GM12891 (cell line): ENCODE data around the gene UNC79.

Experiments used
- PAX5 ChIP-seq: IDR thresholded peaks from 2 replicates; pipeline ENCODE4 v1.6.1; 2011; ENCODE audit warnings: low read length, moderate library complexity, mild to moderate bottlenecking; ENCODE audit not compliant: insufficient read depth, severe bottlenecking
- POLR2A ChIP-seq: IDR thresholded peaks from 2 replicates; pipeline ENCODE4 v1.6.1; 2011; ENCODE audit warnings: low read depth, low read length, control low read depth
- POLR2AphosphoS5 ChIP-seq: IDR thresholded peaks from 2 replicates; pipeline ENCODE4 v1.6.1; 2011; ENCODE audit warnings: low read depth, low read length, control low read depth
- POU2F2 ChIP-seq: IDR thresholded peaks from 2 replicates; pipeline ENCODE4 v1.6.1; 2011; ENCODE audit warnings: low read depth, mild to moderate bottlenecking, control low read depth, low read length, moderate library complexity
- SPI1 ChIP-seq: IDR thresholded peaks from 2 replicates; pipeline ENCODE4 v1.6.1; 2011; ENCODE audit warnings: low read depth, low read length, control low read depth
- TAF1 ChIP-seq: IDR thresholded peaks from 2 replicates; pipeline ENCODE4 v1.6.1; 2011; ENCODE audit warnings: low read depth, low read length, control low read depth

- TF ChIP-seq TAF1 (no peak), POLR2A (no peak), POLR2AphosphoS5 (no peak), SPI1 (no peak), POU2F2 (no peak), PAX5 (no peak)
Observed at GRCh38 chr14:93579178-93579577, 148.4 kb downstream of the UNC79 start.
